HG02981 (cell line): ENCODE results near the gene PFKL.
"Not testable (repeated sequence)": the region's sequence is repeated elsewhere in the genome, so short reads cannot be mapped to it uniquely, and the experiment has no call there.

Source experiments
- ATAC-seq: cut with Tn5 transposase; IDR thresholded peaks from one replicate; pipeline ENCODE4 v1.9.1; 2021; ENCODE audit warnings: mild to moderate bottlenecking, moderate library complexity; ENCODE audit not compliant: unreplicated experiment

The PFKL gene

DNA sequence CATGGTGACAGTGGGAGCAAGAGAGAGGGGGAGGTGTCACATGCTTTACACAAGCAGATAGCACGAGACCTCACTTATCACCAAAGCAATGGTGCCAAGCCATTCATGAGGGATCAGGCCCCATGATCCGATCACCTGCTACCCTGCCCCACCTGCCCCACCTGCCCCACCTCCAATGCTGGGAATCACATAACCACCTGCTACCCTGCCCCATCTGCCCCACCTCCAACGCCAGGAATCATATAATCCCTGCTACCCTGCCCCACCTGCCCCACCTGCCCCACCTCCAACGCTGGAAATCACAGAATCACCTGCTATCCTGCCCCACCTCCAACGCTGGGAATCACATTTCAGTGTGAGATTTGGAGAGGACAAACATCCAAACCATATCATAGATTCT is 24.8 kb upstream of the PFKL start:
- ATAC-seq = no peak

DNA sequence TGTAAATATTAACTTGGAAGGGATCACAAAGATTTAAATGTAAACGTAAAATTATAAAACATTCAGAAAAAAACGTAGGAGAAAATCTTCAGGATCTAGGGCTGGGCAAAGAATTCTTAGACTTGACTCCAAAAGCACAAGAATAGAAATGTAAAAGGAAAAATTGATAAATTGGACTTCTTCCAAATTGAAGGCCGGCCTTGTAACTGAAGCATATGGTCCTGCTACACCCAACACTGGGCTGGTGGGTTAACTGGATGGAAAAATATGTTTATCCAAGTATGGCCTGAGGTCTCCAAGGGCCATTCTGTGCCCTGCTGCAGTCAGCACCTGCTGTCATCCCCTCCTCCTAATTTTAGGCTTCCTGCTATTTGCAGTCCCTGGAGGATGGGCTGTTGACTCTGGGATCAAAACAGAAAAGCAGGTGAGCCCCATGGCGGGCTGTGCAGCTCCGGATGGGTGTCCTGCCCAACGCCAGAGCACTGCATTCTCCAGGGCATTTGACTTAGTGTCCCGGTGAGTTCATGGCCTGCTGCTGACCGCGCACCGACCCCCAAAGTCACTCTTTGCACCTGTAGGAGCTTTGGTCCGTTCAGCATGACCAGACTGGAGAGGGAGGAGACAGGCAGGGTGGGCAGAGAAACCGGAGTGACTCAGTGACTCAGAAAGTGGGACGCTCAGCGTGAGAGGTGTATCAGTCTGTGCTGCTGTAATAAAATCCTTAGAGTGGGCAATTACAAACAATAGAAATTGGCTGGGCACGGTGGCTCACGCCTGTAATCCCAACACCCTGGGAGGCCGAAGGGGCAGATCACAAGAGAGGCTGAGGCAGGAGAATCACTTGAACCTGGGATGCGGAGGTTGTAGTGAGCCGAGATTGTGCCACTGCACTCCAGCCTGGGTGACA is 20.2 kb upstream of the PFKL start:
- ATAC-seq = no peak

GRCh38 chr21:44281801-44282200 is 18.1 kb upstream of the PFKL start:
- no peak for ATAC-seq

GRCh38 chr21:44282370-44282769 is 17.5 kb upstream of the PFKL start:
- no peak for ATAC-seq

GRCh38 chr21:44283211-44283785 is 16.6 kb upstream of the PFKL start:
- not testable (repeated sequence) for ATAC-seq

DNA sequence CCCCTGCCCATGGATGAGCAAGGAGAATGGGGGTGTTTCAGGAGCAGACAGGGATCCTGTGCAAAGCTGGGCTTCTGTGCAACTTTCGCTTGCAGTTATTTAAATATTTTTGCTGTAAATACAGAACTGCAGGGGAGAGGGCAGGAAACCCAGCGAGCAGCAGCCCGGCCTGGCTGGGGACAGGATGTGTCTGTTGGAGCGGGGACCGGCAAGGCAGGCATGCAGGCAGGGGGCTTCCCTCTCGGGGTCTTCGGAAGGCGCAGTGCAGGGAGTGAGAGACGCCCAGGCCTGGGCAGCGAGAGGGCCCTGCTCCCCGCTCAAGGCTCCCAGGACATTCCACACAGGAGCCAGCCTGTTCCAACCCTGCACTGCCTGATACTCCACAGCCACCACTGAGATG is 15.9 kb upstream of the PFKL start:
- ATAC-seq = no peak

DNA sequence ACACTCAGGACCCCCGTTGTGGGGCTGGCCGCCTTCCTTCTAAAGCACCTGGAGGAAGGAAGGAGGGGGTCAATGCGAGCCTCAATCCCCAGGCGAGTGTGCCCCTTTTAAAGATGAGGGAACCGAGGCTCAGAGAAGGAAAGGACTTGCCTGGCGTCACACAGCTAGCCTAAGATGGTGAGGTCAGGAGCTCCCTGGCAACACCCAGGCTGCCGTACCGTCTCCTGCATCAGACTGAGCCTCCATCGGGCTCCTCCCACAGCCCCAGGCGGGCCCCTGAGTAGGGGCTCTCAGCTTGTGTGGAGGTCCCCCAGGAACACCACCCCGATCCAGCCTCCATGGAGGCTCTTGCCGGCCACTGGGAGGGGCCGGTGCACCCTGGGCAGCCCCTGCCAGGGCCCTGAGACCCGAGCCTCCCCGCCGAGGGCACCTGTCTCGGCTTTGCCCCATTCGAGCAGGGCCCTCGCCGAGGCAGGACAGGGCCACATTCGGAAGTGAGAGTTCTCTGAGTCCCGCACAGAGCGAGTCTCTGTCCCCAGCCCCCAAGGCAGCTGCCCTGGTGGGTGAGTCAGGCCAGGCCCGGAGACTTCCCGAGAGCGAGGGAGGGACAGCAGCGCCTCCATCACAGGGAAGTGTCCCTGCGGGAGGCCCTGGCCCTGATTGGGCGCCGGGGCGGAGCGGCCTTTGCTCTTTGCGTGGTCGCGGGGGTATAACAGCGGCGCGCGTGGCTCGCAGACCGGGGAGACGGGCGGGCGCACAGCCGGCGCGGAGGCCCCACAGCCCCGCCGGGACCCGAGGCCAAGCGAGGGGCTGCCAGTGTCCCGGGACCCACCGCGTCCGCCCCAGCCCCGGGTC is 14.5 kb upstream of the PFKL start, which contains the start of gene AIRE:
TSS of gene AIRE (plus strand) at position 739 of the 855 bp plus-strand sequence. CDS start 131 bp downstream, outside the sequence.
- ATAC-seq = no peak

GRCh38 chr21:44286086-44286715 is 13.7 kb upstream of the PFKL start:
- no peak for ATAC-seq

- ATAC-seq = no peak
These were observed 12.9 kb upstream of the PFKL start for GRCh38 chr21:44286716-44287632.

GRCh38 chr21:44288251-44289110 is 11.4 kb upstream of the PFKL start:
- ATAC-seq = no peak

DNA sequence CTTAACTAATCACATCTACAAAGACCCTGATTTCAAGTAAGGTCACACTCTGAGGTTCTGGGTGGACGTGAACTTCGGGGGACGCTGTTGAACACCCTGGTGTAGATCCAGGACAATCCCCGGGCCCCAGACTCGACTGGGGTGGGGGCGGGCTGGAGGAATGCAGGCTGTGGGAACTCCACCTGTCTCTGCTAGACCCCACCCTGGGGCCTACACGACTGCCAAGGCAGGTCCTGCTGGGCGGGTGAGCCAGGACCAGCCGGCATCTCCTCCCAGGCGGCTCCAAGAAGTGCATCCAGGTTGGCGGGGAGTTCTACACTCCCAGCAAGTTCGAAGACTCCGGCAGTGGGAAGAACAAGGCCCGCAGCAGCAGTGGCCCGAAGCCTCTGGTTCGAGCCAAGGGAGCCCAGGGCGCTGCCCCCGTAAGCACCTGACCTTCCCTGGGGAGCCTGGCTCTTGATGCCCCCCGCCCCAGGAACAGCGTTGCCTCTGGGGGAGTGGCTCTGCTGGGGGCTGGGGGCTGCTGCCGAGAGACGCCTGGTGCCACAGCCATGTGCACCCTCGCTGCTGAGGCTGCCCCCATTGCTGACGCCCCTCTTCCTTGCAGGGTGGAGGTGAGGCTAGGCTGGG is 10.4 kb upstream of the PFKL start:
- no peak for ATAC-seq

GRCh38 chr21:44290327-44291077 is 9.4 kb upstream of the PFKL start:
- ATAC-seq = no peak

DNA sequence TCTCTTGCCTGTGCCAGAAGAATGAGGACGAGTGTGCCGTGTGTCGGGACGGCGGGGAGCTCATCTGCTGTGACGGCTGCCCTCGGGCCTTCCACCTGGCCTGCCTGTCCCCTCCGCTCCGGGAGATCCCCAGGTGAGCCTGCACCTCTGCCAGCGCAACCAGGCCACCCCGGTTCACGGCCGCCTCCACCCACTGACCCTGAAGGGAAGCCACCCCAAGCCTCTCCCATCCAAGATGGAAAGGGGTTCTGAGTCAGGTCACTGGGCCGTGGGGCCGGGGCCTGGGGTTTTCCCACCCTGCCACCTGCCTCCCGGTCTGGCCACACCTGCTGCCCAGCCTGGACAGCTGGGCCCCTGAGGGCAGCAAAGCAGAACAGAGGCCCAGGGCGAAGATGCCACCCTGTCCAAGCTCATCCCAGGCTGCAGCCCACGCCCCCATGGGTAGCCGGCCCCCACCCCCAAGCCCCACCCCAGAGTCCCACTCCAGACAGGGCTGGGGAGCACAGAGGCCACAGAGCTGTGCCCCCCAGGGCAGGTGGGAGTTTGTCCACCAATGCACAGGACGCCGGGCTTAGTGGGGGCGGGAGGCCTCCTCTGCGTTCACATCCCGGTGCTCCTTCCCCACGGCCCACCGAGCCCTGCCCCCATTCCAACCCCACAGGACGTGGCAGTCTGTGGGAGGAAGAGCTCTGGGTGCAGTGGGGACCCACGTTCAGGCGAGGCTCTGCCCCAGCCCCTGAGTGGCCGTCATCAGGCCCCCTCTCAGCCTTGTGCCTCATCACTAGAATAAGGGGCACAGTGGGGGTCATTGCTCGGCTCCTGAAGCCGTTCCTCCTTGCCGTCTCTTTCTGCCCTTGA is 8.5 kb upstream of the PFKL start:
- no peak for ATAC-seq

- no peak for ATAC-seq
These were observed 7.7 kb upstream of the PFKL start for GRCh38 chr21:44291936-44292811.

DNA sequence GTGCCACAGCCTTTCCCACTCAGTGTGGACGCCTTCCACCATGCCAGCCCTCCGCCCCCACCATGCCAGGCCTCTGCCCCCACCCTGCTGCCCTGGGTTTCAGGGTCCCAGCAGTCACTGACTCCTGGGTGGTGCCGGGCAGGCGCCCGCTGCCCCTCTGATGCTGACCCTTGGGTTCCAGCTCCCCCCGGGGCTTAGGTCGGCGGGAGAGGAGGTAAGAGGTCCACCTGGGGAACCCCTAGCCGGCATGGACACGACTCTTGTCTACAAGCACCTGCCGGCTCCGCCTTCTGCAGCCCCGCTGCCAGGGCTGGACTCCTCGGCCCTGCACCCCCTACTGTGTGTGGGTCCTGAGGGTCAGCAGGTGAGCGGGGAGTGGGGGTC is 7.0 kb upstream of the PFKL start:
- no peak for ATAC-seq
